Lung (tissue), 12 donors: ENCODE data around the gene KIF24. TPM values are rescaled to one million over a fixed set of nuclear protein-coding genes. Genes with fewer than 3 reads are reported as not detected.

Experiments used
- ATAC-seq: fragments of 200-7000 bp; cut with Tn5 transposase; one replicate; pipeline ENCODE4 v1.9.1; 2020; ENCODE audit warnings: moderate number of reproducible peaks; ENCODE audit not compliant: insufficient read depth, low FRiP score
- DNase-seq, 3 donors: peaks; one replicate each; pipeline ENCODE4 v3.0.0-alpha.2; 2013 to 2017
- H3K27ac ChIP-seq, 2 donors: one replicate each; pipeline ENCODE4 v1.5.1; 2013; ENCODE audit warnings: mild to moderate bottlenecking in 2 of 2, moderate library complexity in 2 of 2, control low read depth in 1 of 2, inconsistent platforms in 1 of 2, low read depth in 1 of 2, low read length in 1 of 2
- H3K27me3 ChIP-seq, 3 donors: one replicate each; pipeline ENCODE4 v1.5.1; 2013; ENCODE audit warnings: low read length in 2 of 3; ENCODE audit not compliant: control insufficient read depth in 3 of 3, insufficient read depth in 3 of 3
- H3K36me3 ChIP-seq, 4 donors: one replicate each; pipeline ENCODE4 v1.5.1; 2013; ENCODE audit warnings: low read length in 4 of 4, mild to moderate bottlenecking in 1 of 4, moderate library complexity in 1 of 4; ENCODE audit not compliant: control insufficient read depth in 4 of 4, insufficient read depth in 4 of 4
- H3K4me1 ChIP-seq, 5 donors: one replicate each; pipeline ENCODE4 v1.5.1; 2013; ENCODE audit warnings: low read length in 5 of 5, mild to moderate bottlenecking in 2 of 5, moderate library complexity in 1 of 5; ENCODE audit not compliant: control insufficient read depth in 5 of 5, insufficient read depth in 5 of 5
- H3K4me3 ChIP-seq: one replicate; pipeline ENCODE4 v1.5.1; 2013; ENCODE audit warnings: mild to moderate bottlenecking, control low read depth, moderate library complexity
- H3K9ac ChIP-seq, 2 donors: one replicate each; pipeline ENCODE4 v1.5.1; 2013; ENCODE audit warnings: low read length in 2 of 2, control low read depth in 1 of 2; ENCODE audit not compliant: insufficient read depth in 1 of 2
- H3K9me3 ChIP-seq, 4 donors: one replicate each; pipeline ENCODE4 v1.5.1; 2013; ENCODE audit warnings: low read length in 3 of 4, mild to moderate bottlenecking in 1 of 4, moderate library complexity in 1 of 4; ENCODE audit not compliant: control insufficient read depth in 4 of 4, insufficient read depth in 3 of 4
- WGBS, 2 donors: extraction: QIAGEN DNeasy Blood & Tissue Kit; methylation state at CpG; one replicate each; pipeline ENCODE4 v1.1.7; 2013; 5-methylcytosine and 5-hydroxymethylcytosine counted together
- polyA plus RNA-seq, 2 donors: library from polyadenylated mRNA; stranded (reverse); fragments of 200-250 nt; gene quantifications; one replicate each; pipeline ENCODE4 v1.2.1, GENCODE V29; 2013
- total RNA-seq, 2 donors: library from RNA; depleted of rRNA in 1 of 2; stranded (reverse); fragments of >200 nt in 1 of 2; gene quantifications; one replicate each; pipeline ENCODE4 v1.2.1, GENCODE V29; 2014 to 2021
- TF ChIP-seq, protein P1 (sequence below): IDR thresholded peaks from 2 replicates; pipeline ENCODE4 v1.5.1; 2012; ENCODE audit warnings: mild to moderate bottlenecking; ENCODE audit errors: control extremely low read depth, extremely low read depth
- donor health status: control.
- donor health status: control.
- donor health status: Bipolar disorder and iron deficiency.
- donor health status: healthy.
- donor health status: DM: yes; HTN: yes; CAD: no.

The KIF24 gene
- total and polyA plus RNA-seq, 4 donors: 0.63 to 4.3 (median 1.9) TPM

DNA sequence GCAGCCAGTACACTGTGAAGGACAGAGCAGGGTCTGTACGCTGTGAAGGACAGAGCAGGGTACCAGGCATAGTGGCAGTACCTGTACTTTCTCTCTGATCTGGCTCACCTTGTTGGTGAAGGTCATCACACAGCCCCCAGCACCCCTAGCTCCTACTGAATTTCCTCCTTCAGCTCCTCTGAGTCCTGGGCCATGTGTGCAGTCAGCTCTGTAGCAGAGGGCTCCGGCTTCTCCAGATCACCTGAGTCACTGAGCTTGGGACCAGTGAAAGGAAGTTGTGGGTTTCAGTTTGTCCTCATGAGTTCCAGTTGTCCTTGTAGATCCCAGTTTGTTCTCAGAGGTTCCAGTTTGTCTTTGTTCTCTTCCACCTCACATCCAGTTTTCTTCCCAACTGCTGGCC is 5.8 kb upstream of the KIF24 start:
- DNase-seq: no peak

DNA sequence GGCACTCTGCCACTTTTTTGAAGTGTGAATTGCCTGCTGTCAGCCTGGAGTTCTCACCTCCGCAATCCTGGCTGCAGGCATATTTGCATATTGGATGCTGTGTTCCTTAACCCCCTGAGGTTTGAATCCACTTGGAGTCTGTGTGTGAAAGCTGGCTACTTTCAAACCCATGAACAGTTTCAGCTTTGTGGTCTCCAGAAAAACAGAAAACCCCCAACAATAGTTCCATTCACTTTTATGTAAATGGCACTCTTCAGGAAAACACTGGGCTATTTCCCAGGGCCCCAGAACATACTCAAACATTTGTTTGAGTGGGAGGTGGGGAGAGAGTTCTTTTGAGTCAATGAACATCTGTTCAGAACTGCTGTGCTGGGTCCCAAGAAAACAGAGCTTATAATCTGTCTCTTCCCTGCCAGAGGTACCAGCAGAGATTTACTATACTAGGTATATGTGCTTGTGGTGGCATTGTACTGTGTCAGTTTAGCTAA is 5.3 kb upstream of the KIF24 start:
- WGBS, 2 donors: 61 to 83% methylated on average over 1 of the region's 1 CpG

More for the DNA sequence above, 5.8 kb upstream of the KIF24 start:
- WGBS, 2 donors: 79 to 85% methylated on average over 2 of the region's 2 CpGs
- peaks cover 0 to 16% (median 8%) of the 10 kb centered on the region in 4 donors for H3K36me3 ChIP-seq
- H3K4me1 ChIP-seq: no peaks in the 10 kb centered on the region
- H3K27ac ChIP-seq: no peak overlapping the region
- TF ChIP-seq, protein P1, sequence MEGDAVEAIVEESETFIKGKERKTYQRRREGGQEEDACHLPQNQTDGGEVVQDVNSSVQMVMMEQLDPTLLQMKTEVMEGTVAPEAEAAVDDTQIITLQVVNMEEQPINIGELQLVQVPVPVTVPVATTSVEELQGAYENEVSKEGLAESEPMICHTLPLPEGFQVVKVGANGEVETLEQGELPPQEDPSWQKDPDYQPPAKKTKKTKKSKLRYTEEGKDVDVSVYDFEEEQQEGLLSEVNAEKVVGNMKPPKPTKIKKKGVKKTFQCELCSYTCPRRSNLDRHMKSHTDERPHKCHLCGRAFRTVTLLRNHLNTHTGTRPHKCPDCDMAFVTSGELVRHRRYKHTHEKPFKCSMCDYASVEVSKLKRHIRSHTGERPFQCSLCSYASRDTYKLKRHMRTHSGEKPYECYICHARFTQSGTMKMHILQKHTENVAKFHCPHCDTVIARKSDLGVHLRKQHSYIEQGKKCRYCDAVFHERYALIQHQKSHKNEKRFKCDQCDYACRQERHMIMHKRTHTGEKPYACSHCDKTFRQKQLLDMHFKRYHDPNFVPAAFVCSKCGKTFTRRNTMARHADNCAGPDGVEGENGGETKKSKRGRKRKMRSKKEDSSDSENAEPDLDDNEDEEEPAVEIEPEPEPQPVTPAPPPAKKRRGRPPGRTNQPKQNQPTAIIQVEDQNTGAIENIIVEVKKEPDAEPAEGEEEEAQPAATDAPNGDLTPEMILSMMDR: no peak
- ATAC-seq: no peak
- no peak overlapping the region for H3K4me3 ChIP-seq
- H3K9me3 ChIP-seq: no peaks in the 10 kb centered on the region
- no peak overlapping the region for H3K9ac ChIP-seq
- H3K27me3 ChIP-seq: no peaks in the 10 kb centered on the region

DNA sequence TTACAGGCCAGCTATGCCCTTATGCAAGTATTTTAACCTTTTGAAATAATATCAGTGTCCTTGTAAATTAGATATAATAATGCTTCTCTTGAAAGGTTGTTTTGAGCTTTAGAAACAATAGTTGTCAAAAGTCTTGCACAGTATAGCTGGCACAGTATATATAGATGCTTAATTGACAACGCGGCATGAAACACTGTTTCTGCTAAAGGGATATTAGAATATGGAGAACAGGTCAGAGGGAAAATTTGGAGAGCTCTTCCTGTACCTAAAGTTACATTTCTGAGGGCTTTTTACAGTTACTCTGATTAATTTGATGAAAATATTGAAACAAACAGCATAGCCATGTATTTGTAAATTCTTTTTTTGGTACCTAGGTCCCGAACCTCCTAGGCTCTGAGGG is 4.8 kb upstream of the KIF24 start:
- Histone ChIP-seq H3K27me3 (no peaks in the 10 kb centered on the region), H3K9me3 (no peaks in the 10 kb centered on the region), H3K36me3 (peaks cover 2 to 10% (median 2%) of the 10 kb centered on the region in 4 donors), H3K4me3 (no peak overlapping the region), H3K27ac (no peak overlapping the region), H3K4me1 (no peaks in the 10 kb centered on the region), H3K9ac (no peak overlapping the region)
- DNase-seq (no peak), ATAC-seq (no peak)
- WGBS, 2 donors: 76% methylated on average over 3 of the region's 3 CpGs
- TF ChIP-seq, protein P1: no peak

More for the DNA sequence above, 5.3 kb upstream of the KIF24 start:
- ATAC-seq: no peak
- no peak overlapping the region for H3K4me3 ChIP-seq
- TF ChIP-seq, protein P1: no peak
- H3K27ac ChIP-seq: no peak overlapping the region
- no peak overlapping the region for H3K9ac ChIP-seq
- H3K27me3 ChIP-seq: no peaks in the 10 kb centered on the region
- no peaks in the 10 kb centered on the region for H3K9me3 ChIP-seq
- H3K4me1 ChIP-seq: no peaks in the 10 kb centered on the region
- peaks cover 3 to 14% (median 7%) of the 10 kb centered on the region in 4 donors for H3K36me3 ChIP-seq
- peak in 1 of 3 donors; percentile 11 for DNase-seq
